ENCODE data around the gene PDCD1LG2. TPM values are rescaled to one million over a fixed set of nuclear protein-coding genes. Genes with fewer than 3 reads are reported as not detected.

PDCD1LG2 gene
- total RNA-seq, 1 experiment from 2014 or later, result not detected

DNA sequence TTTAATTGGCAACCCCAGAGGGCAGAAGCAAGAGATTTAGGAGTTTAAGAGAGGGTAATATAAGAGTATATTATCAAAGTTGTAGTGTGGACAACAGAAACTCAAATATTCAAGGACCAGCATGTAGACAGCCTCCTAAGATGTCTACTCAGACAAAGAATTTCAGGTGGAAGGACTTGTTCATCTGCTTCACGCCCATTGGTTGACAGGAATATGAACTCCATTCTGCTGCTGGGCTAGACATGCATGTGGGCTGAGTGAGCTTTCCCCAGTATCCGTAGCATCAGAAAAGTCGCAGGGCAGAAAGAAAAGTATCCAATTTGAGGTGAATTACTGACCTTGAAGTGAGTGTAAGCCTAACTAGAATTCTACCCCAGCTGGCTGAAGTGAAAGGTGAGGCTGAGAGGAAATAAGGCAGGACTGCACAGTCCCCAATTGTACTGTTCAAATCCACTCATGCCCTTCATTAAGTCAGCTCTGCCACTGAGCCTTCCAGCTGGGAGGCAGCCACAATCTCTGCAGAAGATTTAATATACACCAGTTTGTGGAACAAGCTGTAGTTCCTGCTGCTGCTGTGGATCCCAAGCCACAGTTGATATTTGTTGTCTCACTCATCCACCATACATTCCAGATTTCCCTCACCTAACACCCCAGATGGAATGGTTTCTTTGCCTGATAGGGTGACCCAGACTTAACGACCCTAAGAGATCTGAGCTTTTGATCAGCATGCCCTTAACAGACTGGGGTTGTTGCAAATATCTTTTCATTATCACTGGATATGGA lies 41.2 kb downstream of the PDCD1LG2 start:
- Histone ChIP-seq H3K9me3 (ENCODE audit: low read length) (no peaks in the 10 kb centered on the region), H3K27ac (ENCODE audit: low read length) (no peak overlapping the region), H3K4me3 (ENCODE audit: low read length) (no peak overlapping the region), H3K4me2 (ENCODE audit: low read depth, low read length, poor library complexity, severe bottlenecking) (no peak overlapping the region), H4K20me1 (ENCODE audit: insufficient read depth, low read depth, low read length) (no peaks in the 10 kb centered on the region), H3K79me2 (ENCODE audit: low read length) (peaks cover 88% of the 10 kb centered on the region), H2AFZ (ENCODE audit: low read length) (no peak overlapping the region), H3K27me3 (ENCODE audit: low read length) (no peaks in the 10 kb centered on the region), H3K36me3 (ENCODE audit: insufficient read depth, low read length) (no peaks in the 10 kb centered on the region; the same call in 1 of the 2 replicates), H3K9me2 (replicated peaks; ENCODE audit: insufficient read depth, low read length) (no peaks in the 10 kb centered on the region), H3K9ac (ENCODE audit: low read length) (no peak overlapping the region), H3K4me1 (ENCODE audit: low read length) (no peaks in the 10 kb centered on the region)
- no peak for DNase-seq

DNA sequence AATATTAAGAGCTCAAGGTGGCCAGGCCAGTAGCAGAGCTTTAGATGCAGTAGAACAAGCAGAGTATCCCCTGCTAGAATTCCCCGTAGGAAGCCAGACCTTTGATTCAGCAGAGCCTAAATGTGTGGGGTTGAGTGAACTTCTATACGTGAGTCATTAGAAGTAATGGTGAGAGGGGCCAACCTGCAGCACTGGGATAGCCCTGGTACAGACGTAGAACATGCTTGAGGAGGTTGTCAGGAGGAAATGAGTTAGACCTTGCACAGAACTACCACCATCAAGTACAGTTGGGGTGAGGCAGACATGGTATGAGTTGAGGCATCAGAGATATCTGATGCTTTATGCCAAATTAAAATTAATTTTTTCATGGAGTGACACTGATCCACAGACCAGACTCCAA lies 42.0 kb downstream of the PDCD1LG2 start:
- Histone ChIP-seq H3K79me2 (ENCODE audit: low read length) (peaks cover 88% of the 10 kb centered on the region), H4K20me1 (ENCODE audit: insufficient read depth, low read depth, low read length) (no peaks in the 10 kb centered on the region), H3K4me2 (ENCODE audit: low read depth, low read length, poor library complexity, severe bottlenecking) (no peak overlapping the region), H3K9ac (ENCODE audit: low read length) (no peak overlapping the region), H3K4me1 (ENCODE audit: low read length) (no peaks in the 10 kb centered on the region), H3K4me3 (ENCODE audit: low read length) (no peak overlapping the region), H3K27me3 (ENCODE audit: low read length) (no peaks in the 10 kb centered on the region), H2AFZ (ENCODE audit: low read length) (no peak overlapping the region), H3K9me2 (replicated peaks; ENCODE audit: insufficient read depth, low read length) (no peaks in the 10 kb centered on the region), H3K27ac (ENCODE audit: low read length) (no peak overlapping the region), H3K36me3 (ENCODE audit: insufficient read depth, low read length) (no peaks in the 10 kb centered on the region), H3K9me3 (ENCODE audit: low read length) (no peaks in the 10 kb centered on the region)
- no peak for DNase-seq

DNA sequence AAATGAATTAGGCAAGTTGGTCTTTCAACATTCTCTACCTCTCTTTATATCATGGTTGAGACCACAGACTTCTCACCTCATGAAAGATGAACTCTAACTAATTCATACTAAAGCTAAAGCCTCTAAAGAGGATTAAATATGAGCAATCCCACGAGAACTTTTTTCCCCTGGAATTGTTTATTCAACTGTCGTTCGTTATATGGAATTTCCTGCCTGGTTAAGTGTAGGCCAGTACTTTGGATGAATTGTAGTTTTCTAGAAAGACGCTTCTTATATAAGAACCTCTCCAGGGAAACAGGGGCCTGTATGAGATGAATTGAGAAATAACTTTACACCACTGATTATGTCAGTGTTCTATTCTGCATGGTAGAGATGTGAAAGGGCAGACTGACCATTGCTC lies 42.9 kb downstream of the PDCD1LG2 start:
- Histone ChIP-seq H3K9ac (ENCODE audit: low read length) (no peak overlapping the region), H3K4me2 (ENCODE audit: low read depth, low read length, poor library complexity, severe bottlenecking) (no peak overlapping the region), H3K79me2 (ENCODE audit: low read length) (peaks cover 93% of the 10 kb centered on the region), H3K9me2 (replicated peaks; ENCODE audit: insufficient read depth, low read length) (no peaks in the 10 kb centered on the region), H3K27me3 (ENCODE audit: low read length) (no peaks in the 10 kb centered on the region), H2AFZ (ENCODE audit: low read length) (no peak overlapping the region), H3K9me3 (ENCODE audit: low read length) (no peaks in the 10 kb centered on the region), H3K4me1 (ENCODE audit: low read length) (no peaks in the 10 kb centered on the region), H3K36me3 (ENCODE audit: insufficient read depth, low read length) (no peaks in the 10 kb centered on the region), H4K20me1 (ENCODE audit: insufficient read depth, low read depth, low read length) (no peaks in the 10 kb centered on the region), H3K27ac (ENCODE audit: low read length) (no peak overlapping the region), H3K4me3 (ENCODE audit: low read length) (no peak overlapping the region)
- DNase-seq, result no peak

DNA sequence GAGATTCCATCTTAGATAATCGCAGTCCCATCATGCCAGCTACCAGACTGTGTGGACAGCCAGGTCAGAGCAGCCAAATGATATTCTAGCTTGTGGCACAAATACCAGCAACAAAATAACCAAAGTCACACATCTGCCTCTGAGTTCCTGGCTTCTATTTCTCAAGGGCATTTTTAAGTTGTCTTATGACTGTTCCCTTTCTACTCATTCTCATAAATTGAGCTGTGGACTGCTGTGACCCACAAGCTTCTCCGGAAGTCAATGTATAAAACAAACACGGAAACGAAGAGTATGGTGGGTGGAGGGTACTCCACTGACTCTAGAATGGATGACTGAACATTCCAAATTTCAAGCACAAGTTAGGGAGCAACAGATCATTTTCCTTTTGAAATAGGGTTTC lies 43.9 kb downstream of the PDCD1LG2 start:
- Histone ChIP-seq H2AFZ (ENCODE audit: low read length) (no peak overlapping the region), H4K20me1 (ENCODE audit: insufficient read depth, low read depth, low read length) (no peaks in the 10 kb centered on the region), H3K9me2 (replicated peaks; ENCODE audit: insufficient read depth, low read length) (no peaks in the 10 kb centered on the region), H3K27ac (ENCODE audit: low read length) (no peak overlapping the region), H3K36me3 (ENCODE audit: insufficient read depth, low read length) (no peaks in the 10 kb centered on the region), H3K9me3 (ENCODE audit: low read length) (no peaks in the 10 kb centered on the region), H3K4me3 (ENCODE audit: low read length) (no peak overlapping the region), H3K9ac (ENCODE audit: low read length) (no peak overlapping the region), H3K4me1 (ENCODE audit: low read length) (no peaks in the 10 kb centered on the region), H3K79me2 (ENCODE audit: low read length) (peaks cover 94% of the 10 kb centered on the region), H3K4me2 (ENCODE audit: low read depth, low read length, poor library complexity, severe bottlenecking) (no peak overlapping the region), H3K27me3 (ENCODE audit: low read length) (no peaks in the 10 kb centered on the region)
- DNase-seq, result no peak

DNA sequence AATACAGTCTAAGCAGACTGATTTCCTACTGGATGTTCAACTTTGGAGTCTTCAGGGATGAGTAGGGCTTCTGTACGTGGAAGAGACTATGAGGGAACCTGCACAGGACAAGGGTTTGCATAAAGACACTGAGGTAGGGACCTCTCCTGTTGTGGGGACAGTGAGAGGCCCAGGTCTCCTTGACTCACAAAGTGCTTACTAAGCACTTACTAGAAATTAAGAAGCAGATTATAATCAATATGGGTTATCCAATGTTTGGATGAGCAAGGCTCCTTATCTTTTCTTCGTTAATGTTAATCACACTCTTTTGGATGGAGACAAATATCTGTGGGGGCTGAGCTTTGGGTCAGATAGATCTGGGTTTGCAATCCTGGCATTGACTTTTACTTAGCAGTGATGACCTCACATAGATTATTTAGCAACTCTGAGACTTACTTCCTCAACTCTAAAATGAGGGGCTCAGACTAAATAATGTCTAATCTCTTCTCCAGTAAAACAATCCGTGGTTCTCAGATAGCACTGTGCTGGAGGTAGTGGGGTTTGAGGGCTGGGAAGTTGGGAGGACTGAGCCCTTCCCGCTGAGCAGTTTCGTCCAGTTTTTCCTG lies 45.9 kb downstream of the PDCD1LG2 start:
- H3K9me3 ChIP-seq (ENCODE audit: low read length), result no peaks in the 10 kb centered on the region
- no peaks in the 10 kb centered on the region for H3K27me3 ChIP-seq (ENCODE audit: low read length)
- no peaks in the 10 kb centered on the region for H4K20me1 ChIP-seq (ENCODE audit: insufficient read depth, low read depth, low read length)
- H2AFZ ChIP-seq (ENCODE audit: low read length), result no peak overlapping the region
- no peak for DNase-seq
- H3K79me2 ChIP-seq (ENCODE audit: low read length), result peaks cover 96% of the 10 kb centered on the region
- no peak overlapping the region for H3K4me3 ChIP-seq (ENCODE audit: low read length)
- H3K36me3 ChIP-seq (ENCODE audit: insufficient read depth, low read length), result no peaks in the 10 kb centered on the region
- H3K9ac ChIP-seq (ENCODE audit: low read length), result no peak overlapping the region
- H3K4me2 ChIP-seq (ENCODE audit: low read depth, low read length, poor library complexity, severe bottlenecking), result no peak overlapping the region
- no peaks in the 10 kb centered on the region for H3K9me2 ChIP-seq (replicated peaks; ENCODE audit: insufficient read depth, low read length)
- H3K4me1 ChIP-seq (ENCODE audit: low read length), result no peaks in the 10 kb centered on the region
- no peak overlapping the region for H3K27ac ChIP-seq (ENCODE audit: low read length)

DNA sequence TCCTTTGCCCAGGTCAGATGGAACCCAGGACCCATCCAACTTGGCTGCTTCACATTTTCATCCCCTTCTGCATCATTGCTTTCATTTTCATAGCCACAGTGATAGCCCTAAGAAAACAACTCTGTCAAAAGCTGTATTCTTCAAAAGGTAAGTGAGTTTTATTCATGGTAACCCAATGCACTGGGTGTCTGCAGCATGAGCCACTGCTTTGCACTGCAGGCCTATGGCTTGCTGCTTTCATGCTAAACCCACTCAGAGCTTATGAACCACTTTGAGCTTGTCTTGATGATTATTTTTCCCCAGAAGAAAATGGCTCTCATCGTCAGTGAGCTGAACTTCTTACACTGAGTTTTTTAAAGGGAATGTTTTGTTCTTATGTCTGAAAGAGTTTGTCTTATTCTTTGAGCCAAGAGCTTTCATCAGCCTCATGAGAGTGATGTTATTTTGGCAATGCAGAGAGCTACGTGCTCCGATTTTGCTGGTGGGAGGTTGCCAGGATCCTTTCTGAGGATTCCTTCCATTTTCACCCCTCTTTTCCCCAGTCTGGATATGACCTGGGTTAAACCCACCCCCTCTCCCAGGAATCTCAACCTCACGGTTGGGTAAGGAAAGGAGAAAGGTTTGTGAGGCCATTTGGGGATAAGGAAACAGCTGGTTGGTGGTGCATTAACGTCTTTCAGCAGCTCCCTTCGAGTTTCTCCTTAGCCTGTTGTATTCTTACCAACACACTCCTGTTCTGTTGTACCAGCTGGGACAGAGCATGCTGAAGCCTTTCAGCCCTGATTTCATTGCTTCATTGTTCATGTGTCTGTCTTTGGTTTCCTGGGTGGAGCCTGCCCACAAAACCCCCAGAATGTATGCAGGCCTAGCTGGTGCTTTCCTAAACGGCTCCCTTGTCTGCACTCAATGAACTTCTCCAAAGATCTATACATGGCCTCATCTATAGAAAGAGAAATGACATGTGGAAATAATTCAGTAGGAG lies 47.6 kb downstream of the PDCD1LG2 start:
- Histone ChIP-seq H3K27me3 (ENCODE audit: low read length) (no peaks in the 10 kb centered on the region), H3K4me1 (ENCODE audit: low read length) (no peaks in the 10 kb centered on the region), H4K20me1 (ENCODE audit: insufficient read depth, low read depth, low read length) (no peaks in the 10 kb centered on the region), H2AFZ (ENCODE audit: low read length) (no peak overlapping the region), H3K36me3 (ENCODE audit: insufficient read depth, low read length) (no peaks in the 10 kb centered on the region), H3K79me2 (ENCODE audit: low read length) (peaks cover 96% of the 10 kb centered on the region), H3K4me2 (ENCODE audit: low read depth, low read length, poor library complexity, severe bottlenecking) (no peak overlapping the region), H3K27ac (ENCODE audit: low read length) (no peak overlapping the region), H3K9ac (ENCODE audit: low read length) (no peak overlapping the region), H3K9me3 (ENCODE audit: low read length) (no peaks in the 10 kb centered on the region), H3K4me3 (ENCODE audit: low read length) (no peak overlapping the region), H3K9me2 (replicated peaks; ENCODE audit: insufficient read depth, low read length) (no peaks in the 10 kb centered on the region)
- DNase-seq, result no peak

DNA sequence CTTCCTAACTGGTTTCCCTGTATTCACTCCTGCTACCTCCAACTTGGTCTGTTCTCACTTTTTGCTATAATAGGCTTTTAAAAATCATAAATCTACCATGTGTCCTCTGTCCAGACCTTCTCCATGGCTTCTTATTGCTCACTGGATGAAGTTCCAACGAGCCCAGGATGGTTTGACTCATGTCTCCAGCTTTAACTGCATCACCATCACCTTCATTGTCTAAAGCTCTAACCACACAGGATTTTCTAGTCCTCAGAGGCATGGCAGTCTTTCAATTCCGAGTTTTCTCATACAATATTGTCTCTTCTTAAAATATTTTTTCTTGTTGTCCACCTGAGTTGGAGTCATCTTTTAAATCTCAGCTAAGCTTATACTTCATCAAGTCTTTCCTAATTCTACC lies 49.3 kb downstream of the PDCD1LG2 start:
- Histone ChIP-seq H4K20me1 (ENCODE audit: insufficient read depth, low read depth, low read length) (no peaks in the 10 kb centered on the region), H3K36me3 (ENCODE audit: insufficient read depth, low read length) (no peaks in the 10 kb centered on the region), H3K9ac (ENCODE audit: low read length) (no peak overlapping the region), H3K4me1 (ENCODE audit: low read length) (no peaks in the 10 kb centered on the region), H3K27me3 (ENCODE audit: low read length) (no peaks in the 10 kb centered on the region), H3K9me3 (ENCODE audit: low read length) (no peaks in the 10 kb centered on the region), H3K27ac (ENCODE audit: low read length) (no peak overlapping the region), H3K9me2 (replicated peaks; ENCODE audit: insufficient read depth, low read length) (no peaks in the 10 kb centered on the region), H2AFZ (ENCODE audit: low read length) (no peak overlapping the region), H3K4me3 (ENCODE audit: low read length) (no peak overlapping the region), H3K79me2 (ENCODE audit: low read length) (peaks cover 96% of the 10 kb centered on the region), H3K4me2 (ENCODE audit: low read depth, low read length, poor library complexity, severe bottlenecking) (no peak overlapping the region)
- no peak for DNase-seq
